Measurements from ENCODE around the gene TRABD.

GRCh38 chr22:50139843-50140415 lies 45.8 kb upstream of the TRABD start:
- TF ChIP-seq CTCF (IDR thresholded peaks at IDR 0.05; ENCODE audit: poor library complexity, severe bottlenecking) (no peak), EP300 (conservative IDR thresholded peaks at IDR 0.05; ENCODE audit: poor library complexity, severe bottlenecking) (peak; percentile 89), SMC3 (conservative IDR thresholded peaks at IDR 0.05; ENCODE audit: poor library complexity) (no peak)

Data from neural cell (in vitro differentiated cells).